Activated naive CD8-positive, alpha-beta T cell treated with anti-CD3 and anti-CD28 coated beads for 36 hours (primary cell): Measurements from ENCODE around the gene NACC1. TPM values are rescaled to one million over a fixed set of nuclear protein-coding genes. Genes with fewer than 3 reads are reported as not detected.

Experiments used
- DNase-seq: peaks from one replicate; pipeline ENCODE4 v3.0.0; 2021
- H3K27ac Mint-ChIP-seq: one replicate; pipeline ENCODE4 v1.8.0; 2022; ENCODE audit warnings: mild to moderate bottlenecking, moderate library complexity, mixed read lengths
- H3K27me3 Mint-ChIP-seq: one replicate; pipeline ENCODE4 v1.8.0; 2022; ENCODE audit warnings: mild to moderate bottlenecking, mixed read lengths
- H3K36me3 Mint-ChIP-seq: one replicate; pipeline ENCODE4 v1.8.0; 2021; ENCODE audit warnings: mild to moderate bottlenecking, mixed read lengths
- H3K4me1 Mint-ChIP-seq: one replicate; pipeline ENCODE4 v1.8.0; 2021; ENCODE audit warnings: mixed read lengths
- H3K4me3 Mint-ChIP-seq: one replicate; pipeline ENCODE4 v1.8.0; 2022; ENCODE audit warnings: mild to moderate bottlenecking, moderate library complexity, mixed read lengths
- H3K9me3 Mint-ChIP-seq: one replicate; pipeline ENCODE4 v1.8.0; 2022; ENCODE audit warnings: mixed read lengths
- total RNA-seq, 2 experiments: library from RNA; stranded (reverse); gene quantifications; one replicate each; pipeline ENCODE4 v1.2.3, GENCODE V29; 2021

The NACC1 gene
- total RNA-seq, 2 experiments from 2014 or later: 81.2 to 83.8 TPM

DNA sequence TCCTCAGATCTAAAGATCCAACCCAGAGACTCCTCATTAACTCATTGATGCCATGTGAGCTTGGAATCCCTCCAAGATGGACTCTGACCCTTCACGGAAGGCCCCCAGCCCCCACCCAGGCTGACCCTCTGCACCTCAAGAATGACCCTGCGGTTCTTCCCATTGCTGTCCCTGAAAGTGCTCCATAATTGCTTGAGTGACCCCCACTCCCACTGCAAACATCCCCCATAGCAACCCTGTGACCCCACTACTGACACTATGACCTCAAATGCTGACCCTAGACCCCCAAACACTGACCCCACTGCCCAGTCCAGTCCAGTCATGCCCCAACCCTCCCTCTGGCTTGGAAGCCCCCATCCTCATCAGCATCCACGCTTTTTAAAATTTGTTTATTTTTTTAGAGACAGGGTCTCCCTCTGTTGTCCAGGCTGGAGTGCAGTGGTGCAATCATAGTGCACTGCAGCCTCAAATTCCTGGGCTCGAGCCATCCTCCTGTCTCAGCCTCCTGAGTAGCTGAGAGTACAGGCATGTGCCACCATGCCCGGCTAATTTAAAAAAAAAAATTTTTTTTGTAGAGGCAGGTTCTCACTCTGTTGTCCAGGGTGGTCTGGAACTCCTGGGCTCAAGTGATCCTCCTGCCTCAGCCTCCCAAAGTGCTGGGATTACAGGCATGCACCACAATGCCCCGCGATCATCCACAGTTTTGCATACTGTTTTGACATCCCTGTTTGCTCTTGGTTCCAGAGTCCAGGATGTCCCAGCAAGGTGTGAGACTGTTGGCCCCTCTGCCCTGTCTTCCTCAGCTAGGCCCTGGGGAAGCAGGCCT lies 16.3 kb upstream of the NACC1 start:
- H3K9me3 Mint-ChIP-seq: peaks cover 4% of the 10 kb centered on the region
- H3K27me3 Mint-ChIP-seq: peaks cover 27% of the 10 kb centered on the region
- peaks cover 39% of the 10 kb centered on the region for H3K4me1 Mint-ChIP-seq
- peak overlapping the region; percentile 68 for H3K4me3 Mint-ChIP-seq
- H3K36me3 Mint-ChIP-seq: peaks cover 11% of the 10 kb centered on the region
- no peak overlapping the region for H3K27ac Mint-ChIP-seq
- no peak for DNase-seq

DNA sequence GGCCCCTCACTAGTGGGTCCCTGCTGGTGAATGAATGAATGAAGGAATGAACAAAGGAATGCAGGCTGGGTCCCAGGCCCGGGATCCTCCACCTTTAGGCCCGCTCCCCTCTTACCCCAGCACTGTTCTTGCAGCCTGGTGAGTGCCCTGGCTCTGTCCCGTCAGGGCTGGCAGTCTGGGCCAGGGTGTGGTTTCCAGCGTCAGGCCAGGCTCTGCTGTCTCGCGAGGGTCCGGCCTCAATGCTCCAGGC lies 15.7 kb upstream of the NACC1 start:
- Mint-ChIP-seq H3K4me1 (peaks cover 35% of the 10 kb centered on the region), H3K27me3 (peaks cover 22% of the 10 kb centered on the region), H3K36me3 (peaks cover 11% of the 10 kb centered on the region), H3K4me3 (peak overlapping the region; percentile 68), H3K9me3 (peaks cover 4% of the 10 kb centered on the region), H3K27ac (no peak overlapping the region)
- DNase-seq: no peak

DNA sequence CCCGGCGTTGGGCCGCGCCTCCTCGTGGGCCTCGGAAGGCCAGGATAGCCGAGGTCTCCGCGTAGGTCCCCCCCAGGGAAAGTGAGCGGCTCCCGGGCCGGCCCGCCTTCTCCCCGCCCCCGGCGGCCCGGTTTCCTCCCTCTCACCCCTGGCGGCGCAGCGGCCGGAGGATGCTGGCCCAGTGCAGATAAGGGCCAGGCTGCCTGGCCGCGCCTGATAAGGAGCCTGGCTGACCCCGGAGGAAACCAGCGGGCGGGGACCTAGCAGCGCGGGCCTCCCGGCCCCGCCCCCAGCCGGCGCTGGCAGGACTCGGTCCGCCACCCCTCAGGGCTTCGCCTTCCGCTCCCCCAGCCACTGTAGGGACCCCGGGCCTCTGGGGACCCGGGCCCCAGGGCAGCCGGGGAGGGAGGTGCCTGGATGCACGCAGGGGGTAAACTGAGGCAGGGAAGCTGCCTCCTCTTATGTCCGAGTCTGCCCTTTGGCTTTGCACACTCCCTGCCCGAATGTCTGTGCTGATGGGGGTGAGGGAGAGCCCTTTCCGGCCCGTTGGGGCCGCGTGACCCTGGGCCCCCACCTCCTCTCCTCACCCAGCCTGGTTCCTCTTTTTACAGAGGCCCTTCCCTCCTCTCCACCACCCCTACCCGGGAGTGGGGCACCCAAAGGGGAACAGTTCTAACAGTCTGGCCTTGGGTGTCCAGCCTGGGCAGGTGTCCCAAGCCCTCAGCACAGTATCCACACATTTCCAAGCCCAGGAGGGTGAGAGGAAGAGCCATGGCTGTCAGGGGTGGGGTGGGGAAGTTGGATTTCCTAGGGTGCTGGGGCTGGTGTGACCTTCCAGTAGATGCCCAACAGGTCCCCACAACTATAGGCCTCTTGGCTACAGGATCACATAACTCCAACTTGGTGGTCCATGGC lies 15.1 kb upstream of the NACC1 start, which contains the start of gene LYL1:
Gene LYL1 (minus strand): TSS at position 193 of the 915 bp plus-strand sequence. CDS start 1,687 bp downstream, outside the sequence.
- Mint-ChIP-seq H3K27ac (no peak within 1 kb of the TSS), H3K4me3 (peak within 1 kb of the TSS; percentile 68), H3K9me3 (peaks cover 4% of the 10 kb centered on the region), H3K4me1 (peaks cover 35% of the 10 kb centered on the region), H3K36me3 (peaks cover 14% of the 10 kb centered on the region), H3K27me3 (peaks cover 18% of the 10 kb centered on the region)
- DNase-seq: peak; percentile 51

DNA sequence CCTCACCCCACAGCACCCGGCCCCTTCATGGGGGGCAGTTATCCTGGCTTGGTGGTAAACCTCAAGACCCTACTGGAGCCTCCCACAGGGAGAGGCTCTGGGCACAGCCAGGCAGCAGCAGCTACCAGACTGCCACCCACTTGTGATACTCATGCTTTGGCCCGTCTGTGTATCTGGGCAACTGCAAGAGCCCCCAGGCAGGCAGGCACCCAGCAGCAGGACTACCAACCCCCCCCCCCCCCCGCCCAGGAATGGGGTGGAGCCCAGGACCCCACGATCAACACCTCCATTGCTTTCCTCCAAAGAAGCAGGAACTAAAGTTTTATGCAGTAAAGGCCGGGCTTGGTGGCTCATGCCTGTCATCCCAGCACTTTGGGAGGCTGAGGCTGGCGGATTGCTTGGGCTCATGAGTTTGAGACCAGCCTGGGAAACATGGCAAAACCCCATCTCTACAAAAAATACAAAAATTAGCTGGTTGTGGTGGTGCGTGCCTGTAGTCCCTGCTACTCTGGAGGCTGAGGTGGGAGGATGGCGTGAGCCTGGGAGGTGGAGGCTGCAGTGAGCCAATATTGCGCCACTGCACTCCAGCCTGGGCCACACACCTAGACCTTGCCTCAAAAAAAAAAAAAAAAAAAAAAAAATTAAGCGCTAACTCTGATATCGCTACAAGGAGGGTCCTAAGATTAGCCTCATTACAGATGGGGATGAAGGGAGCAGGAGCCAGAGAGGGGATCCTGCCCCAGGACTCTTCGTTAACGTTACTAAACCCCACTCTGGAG lies 14.3 kb upstream of the NACC1 start:
- H3K27me3 Mint-ChIP-seq: peaks cover 10% of the 10 kb centered on the region
- H3K4me3 Mint-ChIP-seq: peak overlapping the region; percentile 85
- H3K36me3 Mint-ChIP-seq: peaks cover 14% of the 10 kb centered on the region
- H3K27ac Mint-ChIP-seq: peak overlapping the region; percentile 80
- DNase-seq: no peak
- peaks cover 31% of the 10 kb centered on the region for H3K4me1 Mint-ChIP-seq
- peaks cover 4% of the 10 kb centered on the region for H3K9me3 Mint-ChIP-seq

DNA sequence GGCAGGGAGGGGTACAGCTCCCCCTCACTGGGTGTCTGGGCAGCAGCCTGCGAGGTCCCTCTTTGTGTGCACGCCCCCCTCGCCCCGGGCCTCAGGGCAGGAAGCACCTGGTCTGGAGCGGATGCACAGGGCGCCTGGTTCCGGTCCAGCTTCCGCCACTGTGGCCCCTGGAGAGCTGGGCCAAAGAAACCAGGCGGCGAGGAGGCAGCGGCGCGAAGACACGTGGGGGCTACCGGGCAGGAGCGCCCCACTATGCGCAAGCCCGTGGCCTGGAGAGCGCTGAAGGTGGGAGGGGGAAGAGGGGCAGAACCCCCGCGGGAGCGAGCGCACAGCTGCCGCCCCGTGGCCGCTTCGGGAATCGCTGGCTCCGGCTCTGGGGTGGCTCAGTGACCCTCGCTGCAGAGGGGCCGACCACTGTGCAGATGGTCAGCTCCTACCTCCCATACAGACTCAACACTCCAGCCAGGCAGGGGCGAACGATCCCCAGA lies 13.7 kb upstream of the NACC1 start:
- Mint-ChIP-seq H3K9me3 (peaks cover 4% of the 10 kb centered on the region), H3K4me1 (peaks cover 28% of the 10 kb centered on the region), H3K4me3 (peak overlapping the region; percentile 85), H3K36me3 (peaks cover 16% of the 10 kb centered on the region), H3K27me3 (peaks cover 6% of the 10 kb centered on the region), H3K27ac (peak overlapping the region; percentile 80)
- peak; percentile 75 for DNase-seq

DNA sequence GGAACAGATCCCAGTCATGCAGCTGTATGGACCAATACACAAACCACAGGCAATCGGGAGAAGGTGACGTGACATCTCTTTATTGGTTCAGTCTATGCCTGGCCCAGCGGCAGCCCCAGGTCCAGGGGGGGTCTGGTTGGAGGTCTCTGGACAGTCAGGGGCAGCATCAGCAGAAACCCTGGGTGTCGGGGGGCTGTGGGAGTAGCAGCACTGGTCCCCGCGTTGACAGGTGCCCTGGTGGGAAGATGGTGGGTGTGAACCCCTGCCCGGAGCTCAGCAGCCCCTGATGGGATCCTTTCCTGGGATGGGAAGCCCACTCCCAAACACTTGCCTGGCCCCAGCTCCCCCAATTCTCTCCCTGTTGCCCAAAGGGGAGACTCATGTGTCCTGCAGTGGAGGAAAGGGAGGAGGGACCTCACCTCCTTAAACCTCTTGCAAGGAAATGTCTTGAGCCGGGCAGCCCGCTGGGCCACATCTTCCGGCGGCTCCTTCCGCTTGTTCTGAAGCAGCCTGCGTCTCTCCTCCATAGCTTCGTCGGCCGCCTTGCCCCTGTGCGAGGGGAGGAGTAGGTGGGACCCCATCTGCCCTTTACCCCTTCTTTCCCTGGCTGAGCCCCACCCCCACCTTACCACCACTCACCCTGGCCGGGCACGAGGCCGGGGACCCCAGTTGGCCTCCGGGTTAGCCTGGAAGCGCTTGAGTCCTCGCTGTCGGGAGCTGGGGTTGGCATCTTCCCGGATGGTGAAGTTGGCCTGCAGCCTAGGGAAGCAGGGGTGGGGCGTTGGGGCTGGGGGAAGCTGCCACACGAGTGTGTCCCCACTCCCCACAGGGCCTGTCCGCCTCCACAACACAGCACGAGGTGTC lies 13.0 kb upstream of the NACC1 start:
- peak; percentile 40 for DNase-seq
- H3K4me3 Mint-ChIP-seq: peak overlapping the region; percentile 85
- H3K27me3 Mint-ChIP-seq: peaks cover 3% of the 10 kb centered on the region
- peaks cover 24% of the 10 kb centered on the region for H3K4me1 Mint-ChIP-seq
- peaks cover 1% of the 10 kb centered on the region for H3K9me3 Mint-ChIP-seq
- peaks cover 12% of the 10 kb centered on the region for H3K36me3 Mint-ChIP-seq
- H3K27ac Mint-ChIP-seq: peak overlapping the region; percentile 80

DNA sequence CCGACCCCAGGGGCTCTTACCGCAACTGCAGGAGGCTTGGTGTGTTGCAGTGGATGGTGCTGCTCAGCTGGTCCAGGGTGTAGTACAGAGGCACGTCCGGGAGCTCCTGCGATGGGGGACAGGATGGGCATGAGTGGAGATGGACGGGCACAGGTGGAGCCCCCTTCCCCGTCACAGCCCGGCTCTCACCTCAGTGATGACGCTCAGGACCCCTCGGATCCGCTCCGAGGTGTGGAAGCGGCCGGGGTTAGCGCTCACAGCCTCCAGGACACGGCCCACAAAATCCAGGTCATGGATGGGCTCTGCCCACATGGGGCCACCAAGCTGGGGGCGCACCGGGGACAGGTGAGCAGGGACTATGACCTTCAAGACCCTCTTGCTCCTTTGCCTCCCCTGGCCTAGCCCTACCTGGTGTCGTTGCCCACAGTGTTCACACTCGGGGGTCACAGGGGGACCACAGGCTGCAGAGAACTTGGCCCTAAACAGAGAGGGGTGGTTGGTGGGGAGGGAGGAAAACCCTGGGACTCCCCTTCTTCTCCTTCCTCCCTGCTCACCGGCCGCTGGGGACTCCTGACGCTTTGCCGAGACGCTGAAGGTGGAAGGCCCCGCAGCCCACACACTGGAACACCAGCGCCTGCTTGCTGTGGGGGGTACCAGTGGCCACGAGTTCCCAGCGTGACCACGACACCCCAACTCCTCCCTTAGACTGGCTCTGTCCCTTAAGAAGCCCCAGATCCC lies 8.5 kb upstream of the NACC1 start:
- H3K27ac Mint-ChIP-seq: no peak overlapping the region
- H3K4me3 Mint-ChIP-seq: no peak overlapping the region
- no peaks in the 10 kb centered on the region for H3K9me3 Mint-ChIP-seq
- peaks cover 14% of the 10 kb centered on the region for H3K36me3 Mint-ChIP-seq
- no peak for DNase-seq
- H3K27me3 Mint-ChIP-seq: no peaks in the 10 kb centered on the region
- peaks cover 12% of the 10 kb centered on the region for H3K4me1 Mint-ChIP-seq

DNA sequence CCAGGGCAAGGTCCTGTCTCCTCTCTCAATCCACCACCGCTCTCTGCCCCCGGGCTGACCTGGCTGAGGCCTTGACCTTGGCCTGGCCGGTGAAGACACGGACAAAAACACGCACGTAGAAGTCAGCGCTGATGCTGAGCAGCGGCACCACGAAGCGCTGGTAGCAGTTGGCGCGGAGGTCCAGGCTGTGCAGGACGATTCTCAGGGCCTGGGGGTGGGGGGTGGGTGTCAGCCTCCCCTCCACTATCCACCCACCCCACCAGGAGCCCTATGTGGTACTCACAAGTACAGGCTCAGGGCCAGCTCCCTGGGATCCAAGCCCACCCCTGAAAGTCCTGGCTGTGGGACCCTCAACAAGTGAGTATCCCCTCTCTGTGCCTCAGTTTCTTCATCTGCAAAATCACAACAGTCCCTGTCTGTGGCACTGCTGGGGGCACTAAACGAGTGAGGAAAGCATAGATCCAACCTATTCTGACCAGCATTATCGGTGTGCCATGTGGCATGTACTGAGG lies 7.9 kb upstream of the NACC1 start:
- no peak overlapping the region for H3K4me3 Mint-ChIP-seq
- no peak for DNase-seq
- peaks cover 10% of the 10 kb centered on the region for H3K36me3 Mint-ChIP-seq
- H3K9me3 Mint-ChIP-seq: no peaks in the 10 kb centered on the region
- peaks cover 10% of the 10 kb centered on the region for H3K4me1 Mint-ChIP-seq
- no peak overlapping the region for H3K27ac Mint-ChIP-seq
- no peaks in the 10 kb centered on the region for H3K27me3 Mint-ChIP-seq

DNA sequence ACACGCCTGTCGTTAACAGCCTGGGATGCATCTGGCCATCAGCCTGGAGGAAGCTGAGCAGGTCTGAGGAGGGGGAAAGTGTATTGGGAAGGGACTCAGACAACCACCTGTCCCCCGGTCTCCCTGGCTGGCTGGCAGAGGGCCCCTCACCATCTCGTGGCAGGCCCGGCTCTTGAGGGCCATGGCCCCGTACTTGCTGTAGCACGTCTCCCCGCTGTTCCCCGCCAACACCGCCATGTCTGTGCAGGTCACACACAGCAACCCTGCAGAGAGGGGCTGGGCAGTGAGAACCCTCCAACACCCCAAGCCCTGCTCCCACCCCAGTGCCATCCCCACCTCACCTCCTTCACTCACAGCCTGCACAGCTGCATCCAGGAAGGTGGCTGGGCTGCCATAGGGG lies 5.5 kb upstream of the NACC1 start:
- H3K27me3 Mint-ChIP-seq: no peaks in the 10 kb centered on the region
- H3K36me3 Mint-ChIP-seq: peaks cover 17% of the 10 kb centered on the region
- no peak for DNase-seq

DNA sequence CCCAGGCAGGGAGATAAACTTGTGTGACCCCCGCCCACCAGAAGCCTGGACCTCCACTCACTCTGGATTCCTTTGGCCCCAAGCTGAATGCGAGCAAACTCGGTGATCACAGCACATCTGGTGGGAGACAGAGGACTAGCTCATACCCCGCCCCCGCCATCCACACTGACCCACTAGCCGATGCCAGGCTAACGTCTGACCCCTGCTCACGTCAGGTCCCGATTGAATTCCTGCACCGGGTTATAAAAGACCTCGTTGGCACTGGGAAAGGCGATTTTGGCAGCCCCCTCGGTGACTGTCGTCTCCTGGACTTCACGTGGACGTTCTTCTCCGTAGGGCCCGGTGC lies 2.2 kb upstream of the NACC1 start:
- Mint-ChIP-seq H3K9me3 (no peaks in the 10 kb centered on the region), H3K27ac (peak overlapping the region; percentile 96), H3K36me3 (peaks cover 18% of the 10 kb centered on the region), H3K4me1 (peaks cover 29% of the 10 kb centered on the region), H3K4me3 (peak overlapping the region; percentile 97), H3K27me3 (no peaks in the 10 kb centered on the region)
- DNase-seq: no peak

More for the DNA sequence above, 5.5 kb upstream of the NACC1 start:
- no peak overlapping the region for H3K4me3 Mint-ChIP-seq
- H3K9me3 Mint-ChIP-seq: no peaks in the 10 kb centered on the region
- H3K27ac Mint-ChIP-seq: no peak overlapping the region
- peaks cover 12% of the 10 kb centered on the region for H3K4me1 Mint-ChIP-seq

DNA sequence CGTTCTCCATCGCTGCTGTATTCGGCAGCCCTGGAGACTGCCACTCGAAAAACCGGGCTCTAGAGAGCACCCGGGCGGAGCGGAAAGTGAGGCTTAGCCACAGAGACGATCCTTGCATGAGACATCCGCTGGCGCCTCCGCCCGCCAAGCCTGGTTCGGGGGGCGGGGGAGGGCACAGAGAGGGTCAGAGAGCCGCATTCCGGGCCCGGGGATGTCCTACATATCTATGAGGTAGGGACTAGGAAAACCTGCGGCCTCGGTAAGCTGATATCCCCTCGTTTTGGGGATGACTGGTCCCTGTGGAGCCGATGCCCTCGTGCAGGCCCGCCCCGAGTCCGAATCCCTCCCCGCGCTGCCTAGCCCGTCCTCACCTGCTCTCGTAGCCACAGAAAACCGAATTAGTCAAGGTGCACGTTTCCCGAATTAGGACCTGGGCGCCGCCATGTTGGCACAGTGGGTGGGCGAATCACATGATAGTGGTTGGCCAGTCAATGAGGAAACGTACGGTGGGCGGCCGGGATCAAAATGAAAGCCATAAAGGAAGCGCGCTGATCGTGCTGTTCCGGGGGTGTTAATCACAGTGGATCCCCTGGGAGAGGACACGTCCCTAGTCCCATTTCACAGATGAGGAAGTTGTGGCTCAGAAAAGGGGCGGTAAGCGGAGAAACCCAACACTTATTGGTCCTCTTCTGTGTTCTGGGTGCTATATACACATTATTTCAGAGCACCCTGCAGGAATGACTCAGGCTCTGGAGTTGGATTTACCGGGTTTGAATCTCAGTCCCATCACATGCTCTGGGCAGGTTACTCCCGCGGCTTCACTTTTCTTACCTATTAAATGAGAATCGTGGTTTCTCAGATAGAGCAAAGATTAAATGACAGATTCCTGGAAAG lies 1.5 kb upstream of the NACC1 start, which contains the start of gene TRMT1:
Gene TRMT1 (minus strand): TSS at position 459 of the 894 bp plus-strand sequence. CDS start 341 bp downstream, at position 118.
- peak within 1 kb of the TSS; percentile 96 for H3K27ac Mint-ChIP-seq
- H3K27me3 Mint-ChIP-seq: no peaks in the 10 kb centered on the region
- H3K9me3 Mint-ChIP-seq: no peaks in the 10 kb centered on the region
- peak; percentile 91 for DNase-seq
- H3K4me1 Mint-ChIP-seq: peaks cover 35% of the 10 kb centered on the region
- H3K4me3 Mint-ChIP-seq: peak within 1 kb of the TSS; percentile 97
- peaks cover 21% of the 10 kb centered on the region for H3K36me3 Mint-ChIP-seq

DNA sequence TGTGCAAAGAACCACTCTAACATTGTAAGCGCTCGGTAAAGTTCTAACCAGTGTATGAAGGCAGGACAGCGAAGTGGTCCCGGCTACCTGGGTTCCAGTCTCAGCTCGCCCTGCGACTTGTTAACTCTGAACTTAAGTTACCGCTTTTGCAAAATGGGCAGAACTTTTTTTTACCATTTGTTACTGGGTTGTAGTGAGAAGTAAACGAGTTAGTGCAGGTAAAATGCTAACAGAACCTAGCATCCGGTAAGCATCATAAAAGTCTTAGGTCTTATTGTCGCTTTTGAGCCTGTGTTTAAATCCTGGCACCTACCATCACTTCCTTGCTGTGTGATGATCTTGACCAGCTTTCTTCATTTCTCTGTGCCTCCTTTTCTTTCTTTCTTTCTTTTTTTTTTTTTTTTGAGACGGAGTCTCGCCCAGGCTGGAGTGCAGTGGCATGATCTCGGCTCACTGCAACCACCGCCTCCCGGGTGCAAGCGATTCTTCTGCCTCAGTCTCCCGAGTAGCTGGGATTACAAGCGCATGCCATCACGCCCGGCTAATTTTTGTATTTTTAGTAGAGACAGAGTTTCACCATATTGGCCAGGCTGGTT lies 790 bp upstream of the NACC1 start:
- H3K9me3 Mint-ChIP-seq: no peaks in the 10 kb centered on the region
- peaks cover 19% of the 10 kb centered on the region for H3K36me3 Mint-ChIP-seq
- no peak for DNase-seq
- H3K4me3 Mint-ChIP-seq: peak overlapping the region; percentile 97
- H3K4me1 Mint-ChIP-seq: peaks cover 42% of the 10 kb centered on the region
- no peaks in the 10 kb centered on the region for H3K27me3 Mint-ChIP-seq
- H3K27ac Mint-ChIP-seq: peak overlapping the region; percentile 96
